GM12878 (cell line): ENCODE measurements around the gene SELENOW. TPM values are rescaled to one million over a fixed set of nuclear protein-coding genes. Genes with fewer than 3 reads are reported as not detected.

Experiments used
- ATAC-seq: fragments of 200-7000 bp; cut with Tn5 transposase; 3 replicates; pipeline ENCODE4 v1.9.1; 2020; ENCODE audit warnings: mild to moderate bottlenecking, moderate library complexity
- BruUV-seq: library from RNA; stranded (reverse); fragments of 400-500 nt; replicated peaks from 2 replicates; lab custom pipeline; 2021; lab: Mats Ljungman, UMichigan
- CTCF ChIA-PET: fragments of 300-600 bp; sonication (Branson Sonifier 250); formaldehyde crosslinking; extraction: SDS; loops from one replicate; lab custom pipeline; 2021; ENCODE audit warnings: inconsistent platforms; lab: Yijun Ruan, JAX
- POLR2A ChIA-PET: fragments of 350-600 bp; formaldehyde crosslinking; extraction: SDS; loops from one replicate; lab custom pipeline; 2021; ENCODE audit warnings: inconsistent platforms; lab: Charles Lee
- RAD21 ChIA-PET: fragments of 300-600 bp; sonication (Branson Sonifier 250); formaldehyde crosslinking; loops from one replicate; lab custom pipeline; 2023; ENCODE audit warnings: antibody characterized with exemption; ENCODE audit not compliant: unreplicated experiment; lab: Charles Lee
- SMC1A ChIA-PET: fragments of 300-600 bp; sonication (Branson Sonifier 250); formaldehyde crosslinking; loops from one replicate; lab custom pipeline; 2023; ENCODE audit not compliant: unreplicated experiment, uncharacterized antibody; lab: Charles Lee
- DNase-seq: peaks from one replicate; pipeline ENCODE4 v3.0.0-alpha.2; 2011; ENCODE audit warnings: low read depth, low spot score
- FAIRE-seq: peaks from 3 replicates; lab custom pipeline; 2011; peaks lifted over from hg19 to GRCh38; lab: Jason Lieb, UNC
- H2AFZ ChIP-seq: 2 replicates; pipeline ENCODE4 v1.6.0; 2011; ENCODE audit warnings: low read depth, low read length, control low read depth; ENCODE audit not compliant: control insufficient read depth
- H3K27ac ChIP-seq: 2 replicates; pipeline ENCODE4 v1.5.1; 2011; ENCODE audit warnings: control low read depth; ENCODE audit not compliant: control insufficient read depth, insufficient read depth
- H3K27me3 ChIP-seq, 2 experiments: replicated peaks in 1 of 2; 2 replicates each; pipeline versions ENCODE4 v1.6.0 to v1.6.1; 2011; ENCODE audit warnings: low read length in 1 of 2; ENCODE audit not compliant: control insufficient read depth in 2 of 2, insufficient read depth in 2 of 2
- H3K36me3 ChIP-seq, 2 experiments: 2 replicates each; pipeline ENCODE4 v1.5.1; 2011; ENCODE audit warnings: low read length in 1 of 2; ENCODE audit not compliant: control insufficient read depth in 2 of 2, insufficient read depth in 2 of 2
- H3K4me1 ChIP-seq: 2 replicates; pipeline ENCODE4 v1.6.1; 2011; ENCODE audit warnings: mild to moderate bottlenecking, low read length, moderate library complexity, mixed read lengths; ENCODE audit not compliant: control insufficient read depth, insufficient read depth
- H3K4me2 ChIP-seq: 2 replicates; pipeline ENCODE4 v1.6.0; 2011; ENCODE audit warnings: control low read depth; ENCODE audit not compliant: control insufficient read depth, insufficient read depth
- H3K4me3 ChIP-seq: fragments of 200-600 bp; sonication (generic); 2 replicates; pipeline ENCODE4 v1.5.1; 2016
- H3K79me2 ChIP-seq: 2 replicates; pipeline ENCODE4 v1.6.0; 2011; ENCODE audit warnings: low read length; ENCODE audit not compliant: control insufficient read depth, insufficient read depth
- H3K9ac ChIP-seq: 2 replicates; pipeline ENCODE4 v1.8.0; 2011; ENCODE audit warnings: low read length, control low read depth, mixed read lengths; ENCODE audit not compliant: control insufficient read depth, insufficient read depth
- H3K9me3 ChIP-seq: replicated peaks from 3 replicates; pipeline ENCODE4 v1.5.1; 2011; ENCODE audit warnings: mild to moderate bottlenecking, low read length; ENCODE audit not compliant: control insufficient read depth, insufficient read depth
- H4K20me1 ChIP-seq: 2 replicates; pipeline ENCODE4 v1.6.0; 2011; ENCODE audit not compliant: control insufficient read depth, insufficient read depth
- ATF7 ChIP-seq: fragments of 450-650 bp; IDR thresholded peaks from 2 replicates; pipeline ENCODE4 v1.6.1; 2016; ENCODE audit warnings: low read depth, mild to moderate bottlenecking
- BACH1 ChIP-seq: fragments of 450-650 bp; IDR thresholded peaks from 2 replicates; pipeline ENCODE4 v1.6.1; 2017; ENCODE audit warnings: mild to moderate bottlenecking, borderline replicate concordance
- BMI1 ChIP-seq: fragments of 450-650 bp; IDR thresholded peaks from 2 replicates; pipeline ENCODE4 v1.6.1; 2016; ENCODE audit warnings: mild to moderate bottlenecking, moderate library complexity, borderline replicate concordance
- BRCA1 ChIP-seq: IDR thresholded peaks from 2 replicates; pipeline ENCODE4 v1.6.1; 2011; ENCODE audit warnings: low read depth, low read length, improper control_type of control experiment
- IKZF1 ChIP-seq: fragments of 450-650 bp; conservative IDR thresholded peaks from 2 replicates; pipeline ENCODE4 v1.6.1; 2017; ENCODE audit warnings: antibody characterized with exemption, mild to moderate bottlenecking
- KLF5 ChIP-seq: fragments of 450-650 bp; IDR thresholded peaks from 2 replicates; pipeline ENCODE4 v1.6.1; 2014; ENCODE audit warnings: mild to moderate bottlenecking; ENCODE audit not compliant: partially characterized antibody
- LARP7 ChIP-seq: fragments of 450-650 bp; IDR thresholded peaks from 2 replicates; pipeline ENCODE4 v1.6.1; 2017; ENCODE audit warnings: mild to moderate bottlenecking
- MTA2 ChIP-seq: fragments of 450-650 bp; IDR thresholded peaks from 2 replicates; pipeline ENCODE4 v1.6.1; 2016; ENCODE audit warnings: low read depth, mild to moderate bottlenecking, moderate library complexity
- NBN ChIP-seq: fragments of 450-650 bp; IDR thresholded peaks from 2 replicates; pipeline ENCODE4 v1.6.1; 2016
- NR2F1 ChIP-seq: fragments of 450-650 bp; conservative IDR thresholded peaks from 2 replicates; pipeline ENCODE4 v1.6.1; 2017; ENCODE audit warnings: mild to moderate bottlenecking
- NRF1 ChIP-seq: conservative IDR thresholded peaks from 2 replicates; pipeline ENCODE4 v1.6.1; 2011; ENCODE audit warnings: mild to moderate bottlenecking, low read depth, low read length, improper control_type of control experiment
- POLR2AphosphoS2 ChIP-seq: IDR thresholded peaks from 2 replicates; pipeline ENCODE4 v1.6.1; 2011; ENCODE audit warnings: low read depth, mild to moderate bottlenecking, low read length, improper control_type of control experiment, moderate library complexity
- SMAD5 ChIP-seq: IDR thresholded peaks from 2 replicates; pipeline ENCODE4 v1.6.1; 2016; ENCODE audit warnings: antibody characterized with exemption, low read depth
- USF1 ChIP-seq: IDR thresholded peaks from 2 replicates; pipeline ENCODE4 v1.6.1; 2011; ENCODE audit warnings: borderline replicate concordance, low read depth, mild to moderate bottlenecking, moderate library complexity, mixed read lengths, low read length; ENCODE audit not compliant: insufficient read depth; ENCODE audit errors: extremely low read length
- YY1 ChIP-seq: IDR thresholded peaks from 2 replicates; pipeline ENCODE4 v1.6.1; 2011; ENCODE audit warnings: low read depth, mild to moderate bottlenecking, low read length
- ZNF24 ChIP-seq: fragments of 450-650 bp; IDR thresholded peaks from 2 replicates; pipeline ENCODE4 v1.6.1; 2017; ENCODE audit warnings: antibody characterized with exemption, mild to moderate bottlenecking
- WGBS: methylation state at CpG from one replicate; pipeline ENCODE4 v1.1.6; 2016; ENCODE audit warnings: low lambda C conversion rate; ENCODE audit not compliant: insufficient replicate concordance, insufficient coverage; ENCODE audit errors: missing lambda C conversion rate; 5-methylcytosine and 5-hydroxymethylcytosine counted together
- in situ Hi-C: fragments of 300-500 bp; cut with MboI; formaldehyde crosslinking; loops from 9 replicates; pipeline ENCODE4 v1.14.3; 2018; ENCODE audit warnings: mixed read lengths
- intact Hi-C: fragments of 100-400 bp; cut with micrococcal nuclease; formaldehyde crosslinking; loops from one replicate; pipeline ENCODE4 v1.14.2; 2022; ENCODE audit not compliant: unreplicated experiment
- polyA plus RNA-seq, 11 experiments: library from polyadenylated mRNA; depleted of rRNA in 4 of 11; unstranded in 6 of 11; stranded (reverse) in 5 of 11; fragments of >200 nt; fragmentation: Nextera tagmentation in 4 of 11; fragmentation: Illumina TruSeq in 1 of 11; extraction: Ambion mirVana in 4 of 11; extraction: Trizol in 1 of 11; gene quantifications; 1 replicate in 1 of 11; 2 replicates in 10 of 11; pipeline versions ENCODE4 v1.2.1 to v1.2.3, GENCODE V29; 2011 to 2016; ENCODE audit warnings: inconsistent platforms in 2 of 11, missing spikeins in 2 of 11, low read depth in 1 of 11
- total RNA-seq, 4 experiments: library from RNA; depleted of rRNA in 3 of 4; stranded (reverse); fragments of >200 nt in 3 of 4; fragmentation: Illumina TruSeq in 1 of 4; extraction: Trizol in 1 of 4; gene quantifications; 2 replicates each; pipeline versions ENCODE4 v1.2.1 to v1.2.3, GENCODE V29; 2013 to 2021

SELENOW gene
- total and polyA plus RNA-seq, 10 of the 15 experiments (the other 5 are each of a cell fraction or from before 2014, with no cell fraction given) = 53.3 to 186 (median 101) TPM

GRCh38 chr19:47820410-47820809 is 41.9 kb downstream of the SELENOW start:
- BruUV-seq = no TSS peak
- in situ Hi-C loops = no loop called here
- no peaks in the 10 kb centered on the region for H3K36me3 ChIP-seq
- WGBS = 37% methylated on average over 2 of the region's 2 CpGs
- RAD21 ChIA-PET = no interaction called here
- no peak overlapping the region for H2AFZ ChIP-seq
- no peak for TF ChIP-seq NRF1
- no peak for TF ChIP-seq MTA2
- TF ChIP-seq POLR2AphosphoS2 = no peak
- TF ChIP-seq YY1 = no peak
- no peak for TF ChIP-seq BACH1
- no peak for TF ChIP-seq ZNF24
- no peak for TF ChIP-seq BMI1
- TF ChIP-seq BRCA1 = no peak
- TF ChIP-seq LARP7 = no peak
- no peak for TF ChIP-seq KLF5
- no peak for TF ChIP-seq USF1
- TF ChIP-seq NR2F1 = no peak
- no peak for TF ChIP-seq ATF7
- TF ChIP-seq IKZF1 = no peak
- no peak for TF ChIP-seq NBN
- no peak for TF ChIP-seq SMAD5
- TF ChIP-seq, all 136 proteins: peak for 0
- peaks cover 4% of the 10 kb centered on the region; the same call in 1 of the 2 replicates for H3K4me1 ChIP-seq
- SMC1A ChIA-PET = no interaction called here
- intact Hi-C loops = no loop called here
- H3K4me2 ChIP-seq = no peak overlapping the region
- CTCF ChIA-PET = no interaction called here
- FAIRE-seq = no peak
- no peak overlapping the region for H3K9ac ChIP-seq
- DNase-seq = no peak
- H3K27me3 ChIP-seq = no peaks in the 10 kb centered on the region; a peak in 3 of 4 replicates
- no peaks in the 10 kb centered on the region for H4K20me1 ChIP-seq
- H3K79me2 ChIP-seq = no peaks in the 10 kb centered on the region
- POLR2A ChIA-PET = no interaction called here
- no peaks in the 10 kb centered on the region for H3K9me3 ChIP-seq
- H3K27ac ChIP-seq = no peak overlapping the region
- ATAC-seq = no peak
- no peak overlapping the region for H3K4me3 ChIP-seq
